ENCODE results near the gene SSTR1.
A peak's percentile ranks its signal among the peaks of the same experiment; 100 is the strongest.

SSTR1 gene

DNA sequence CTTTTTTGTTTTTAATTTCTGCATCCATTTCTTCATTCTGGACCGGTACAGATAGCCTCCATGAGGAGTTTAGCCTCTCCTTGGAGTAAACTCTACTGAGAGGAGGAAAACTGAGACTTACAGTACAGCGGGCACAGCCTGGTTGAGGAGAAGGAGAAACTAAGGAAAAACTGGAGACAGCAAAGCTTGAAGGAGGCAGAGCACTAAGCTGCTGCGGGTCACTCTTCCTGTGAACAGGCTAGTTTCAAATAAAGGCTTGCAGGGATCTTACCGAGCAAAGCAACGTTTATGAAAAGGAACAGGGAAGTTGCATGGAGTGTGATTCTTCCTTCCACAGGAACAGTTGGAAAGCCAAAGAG lies 348 bp upstream of the SSTR1 start:
- Histone ChIP-seq H3K27ac (no peak overlapping the region), H3K4me3 (peak overlapping the region; percentile 66)
- TF ChIP-seq, protein P1, sequence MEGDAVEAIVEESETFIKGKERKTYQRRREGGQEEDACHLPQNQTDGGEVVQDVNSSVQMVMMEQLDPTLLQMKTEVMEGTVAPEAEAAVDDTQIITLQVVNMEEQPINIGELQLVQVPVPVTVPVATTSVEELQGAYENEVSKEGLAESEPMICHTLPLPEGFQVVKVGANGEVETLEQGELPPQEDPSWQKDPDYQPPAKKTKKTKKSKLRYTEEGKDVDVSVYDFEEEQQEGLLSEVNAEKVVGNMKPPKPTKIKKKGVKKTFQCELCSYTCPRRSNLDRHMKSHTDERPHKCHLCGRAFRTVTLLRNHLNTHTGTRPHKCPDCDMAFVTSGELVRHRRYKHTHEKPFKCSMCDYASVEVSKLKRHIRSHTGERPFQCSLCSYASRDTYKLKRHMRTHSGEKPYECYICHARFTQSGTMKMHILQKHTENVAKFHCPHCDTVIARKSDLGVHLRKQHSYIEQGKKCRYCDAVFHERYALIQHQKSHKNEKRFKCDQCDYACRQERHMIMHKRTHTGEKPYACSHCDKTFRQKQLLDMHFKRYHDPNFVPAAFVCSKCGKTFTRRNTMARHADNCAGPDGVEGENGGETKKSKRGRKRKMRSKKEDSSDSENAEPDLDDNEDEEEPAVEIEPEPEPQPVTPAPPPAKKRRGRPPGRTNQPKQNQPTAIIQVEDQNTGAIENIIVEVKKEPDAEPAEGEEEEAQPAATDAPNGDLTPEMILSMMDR (IDR thresholded peaks at IDR 0.05): no peak
- DNase-seq (ENCODE audit: low spot score): no peak

DNA sequence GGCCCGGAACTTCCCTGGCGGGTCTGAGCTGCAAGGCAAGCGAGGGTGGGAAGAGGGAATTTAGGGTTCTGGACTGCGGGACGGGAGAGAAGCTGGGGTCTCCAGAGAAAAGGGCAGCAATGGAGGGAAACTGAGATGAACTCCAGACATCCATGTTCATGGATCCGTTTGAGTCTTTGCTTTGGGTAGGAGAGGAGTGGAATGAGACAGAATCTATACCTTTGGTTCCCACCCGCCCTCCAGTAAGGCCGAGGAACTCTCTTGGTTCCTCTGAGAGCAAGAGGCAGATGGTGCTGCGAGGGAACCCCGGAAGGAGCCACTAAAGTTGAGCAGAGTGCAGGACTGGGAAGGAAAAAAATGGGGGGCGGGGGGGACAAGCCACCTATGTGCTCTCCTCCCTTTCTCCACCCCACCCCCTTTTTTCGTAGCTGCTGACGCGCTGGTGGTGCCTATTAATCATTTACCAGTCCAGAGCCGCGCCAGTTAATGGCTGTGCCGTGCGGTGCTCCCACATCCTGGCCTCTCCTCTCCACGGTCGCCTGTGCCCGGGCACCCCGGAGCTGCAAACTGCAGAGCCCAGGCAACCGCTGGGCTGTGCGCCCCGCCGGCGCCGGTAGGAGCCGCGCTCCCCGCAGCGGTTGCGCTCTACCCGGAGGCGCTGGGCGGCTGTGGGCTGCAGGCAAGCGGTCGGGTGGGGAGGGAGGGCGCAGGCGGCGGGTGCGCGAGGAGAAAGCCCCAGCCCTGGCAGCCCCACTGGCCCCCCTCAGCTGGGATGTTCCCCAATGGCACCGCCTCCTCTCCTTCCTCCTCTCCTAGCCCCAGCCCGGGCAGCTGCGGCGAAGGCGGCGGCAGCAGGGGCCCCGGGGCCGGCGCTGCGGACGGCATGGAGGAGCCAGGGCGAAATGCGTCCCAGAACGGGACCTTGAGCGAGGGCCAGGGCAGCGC lies 1.2 kb downstream of the SSTR1 start:
- Histone ChIP-seq H3K27ac (no peak overlapping the region), H3K4me3 (peak overlapping the region; percentile 66)
- no peak for DNase-seq (ENCODE audit: low spot score)
- TF ChIP-seq, protein P1 (IDR thresholded peaks at IDR 0.05): no peak

DNA sequence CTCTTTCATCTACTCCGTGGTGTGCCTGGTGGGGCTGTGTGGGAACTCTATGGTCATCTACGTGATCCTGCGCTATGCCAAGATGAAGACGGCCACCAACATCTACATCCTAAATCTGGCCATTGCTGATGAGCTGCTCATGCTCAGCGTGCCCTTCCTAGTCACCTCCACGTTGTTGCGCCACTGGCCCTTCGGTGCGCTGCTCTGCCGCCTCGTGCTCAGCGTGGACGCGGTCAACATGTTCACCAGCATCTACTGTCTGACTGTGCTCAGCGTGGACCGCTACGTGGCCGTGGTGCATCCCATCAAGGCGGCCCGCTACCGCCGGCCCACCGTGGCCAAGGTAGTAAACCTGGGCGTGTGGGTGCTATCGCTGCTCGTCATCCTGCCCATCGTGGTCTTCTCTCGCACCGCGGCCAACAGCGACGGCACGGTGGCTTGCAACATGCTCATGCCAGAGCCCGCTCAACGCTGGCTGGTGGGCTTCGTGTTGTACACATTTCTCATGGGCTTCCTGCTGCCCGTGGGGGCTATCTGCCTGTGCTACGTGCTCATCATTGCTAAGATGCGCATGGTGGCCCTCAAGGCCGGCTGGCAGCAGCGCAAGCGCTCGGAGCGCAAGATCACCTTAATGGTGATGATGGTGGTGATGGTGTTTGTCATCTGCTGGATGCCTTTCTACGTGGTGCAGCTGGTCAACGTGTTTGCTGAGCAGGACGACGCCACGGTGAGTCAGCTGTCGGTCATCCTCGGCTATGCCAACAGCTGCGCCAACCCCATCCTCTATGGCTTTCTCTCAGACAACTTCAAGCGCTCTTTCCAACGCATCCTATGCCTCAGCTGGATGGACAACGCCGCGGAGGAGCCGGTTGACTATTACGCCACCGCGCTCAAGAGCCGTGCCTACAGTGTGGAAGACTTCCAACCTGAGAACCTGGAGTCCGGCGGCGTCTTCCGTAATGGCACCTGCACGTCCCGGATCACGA lies 2.2 kb downstream of the SSTR1 start:
- H3K27ac ChIP-seq: no peak overlapping the region
- TF ChIP-seq, protein P1 (IDR thresholded peaks at IDR 0.05): no peak

DNA sequence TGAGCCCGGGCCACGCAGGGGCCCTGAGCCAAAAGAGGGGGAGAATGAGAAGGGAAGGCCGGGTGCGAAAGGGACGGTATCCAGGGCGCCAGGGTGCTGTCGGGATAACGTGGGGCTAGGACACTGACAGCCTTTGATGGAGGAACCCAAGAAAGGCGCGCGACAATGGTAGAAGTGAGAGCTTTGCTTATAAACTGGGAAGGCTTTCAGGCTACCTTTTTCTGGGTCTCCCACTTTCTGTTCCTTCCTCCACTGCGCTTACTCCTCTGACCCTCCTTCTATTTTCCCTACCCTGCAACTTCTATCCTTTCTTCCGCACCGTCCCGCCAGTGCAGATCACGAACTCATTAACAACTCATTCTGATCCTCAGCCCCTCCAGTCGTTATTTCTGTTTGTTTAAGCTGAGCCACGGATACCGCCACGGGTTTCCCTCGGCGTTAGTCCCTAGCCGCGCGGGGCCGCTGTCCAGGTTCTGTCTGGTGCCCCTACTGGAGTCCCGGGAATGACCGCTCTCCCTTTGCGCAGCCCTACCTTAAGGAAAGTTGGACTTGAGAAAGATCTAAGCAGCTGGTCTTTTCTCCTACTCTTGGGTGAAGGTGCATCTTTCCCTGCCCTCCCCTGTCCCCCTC lies 3.0 kb downstream of the SSTR1 start:
- TF ChIP-seq, protein P1 (IDR thresholded peaks at IDR 0.05): no peak
- H3K4me3 ChIP-seq: peak overlapping the region; percentile 66
- DNase-seq (ENCODE audit: low spot score): no peak
- H3K27ac ChIP-seq: no peak overlapping the region

More for the DNA sequence above, 2.2 kb downstream of the SSTR1 start:
- no peak for DNase-seq (ENCODE audit: low spot score)
- H3K4me3 ChIP-seq: peak overlapping the region; percentile 66

DNA sequence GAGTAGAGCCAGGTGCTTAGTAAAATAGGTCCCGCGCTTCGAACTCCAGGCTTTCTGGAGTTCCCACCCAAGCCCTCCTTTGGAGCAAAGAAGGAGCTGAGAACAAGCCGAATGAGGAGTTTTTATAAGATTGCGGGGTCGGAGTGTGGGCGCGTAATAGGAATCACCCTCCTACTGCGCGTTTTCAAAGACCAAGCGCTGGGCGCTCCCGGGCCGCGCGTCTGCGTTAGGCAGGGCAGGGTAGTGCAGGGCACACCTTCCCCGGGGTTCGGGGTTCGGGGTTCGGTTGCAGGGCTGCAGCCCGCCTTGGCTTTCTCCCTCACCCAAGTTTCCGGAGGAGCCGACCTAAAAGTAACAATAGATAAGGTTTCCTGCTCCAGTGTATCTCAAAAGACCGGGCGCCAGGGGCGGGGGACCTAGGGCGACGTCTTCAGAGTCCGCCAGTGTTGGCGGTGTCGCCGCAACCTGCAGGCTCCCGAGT lies 3.6 kb downstream of the SSTR1 start:
- no peak for DNase-seq (ENCODE audit: low spot score)
- H3K4me3 ChIP-seq: peak overlapping the region; percentile 66

DNA sequence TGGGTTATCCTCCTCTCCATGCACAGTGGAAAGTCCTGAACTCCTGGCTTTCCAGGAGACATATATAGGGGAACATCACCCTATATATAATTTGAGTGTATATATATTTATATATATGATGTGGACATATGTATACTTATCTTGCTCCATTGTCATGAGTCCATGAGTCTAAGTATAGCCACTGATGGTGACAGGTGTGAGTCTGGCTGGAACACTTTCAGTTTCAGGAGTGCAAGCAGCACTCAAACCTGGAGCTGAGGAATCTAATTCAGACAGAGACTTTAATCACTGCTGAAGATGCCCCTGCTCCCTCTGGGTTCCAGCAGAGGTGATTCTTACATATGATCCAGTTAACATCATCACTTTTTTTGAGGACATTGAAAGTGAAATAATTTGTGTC lies 4.4 kb downstream of the SSTR1 start:
- DNase-seq (ENCODE audit: low spot score): no peak
- Histone ChIP-seq H3K4me3 (no peak overlapping the region), H3K27ac (no peak overlapping the region)
- TF ChIP-seq, protein P1 (IDR thresholded peaks at IDR 0.05): no peak

More for the DNA sequence above, 3.6 kb downstream of the SSTR1 start:
- TF ChIP-seq, protein P1 (IDR thresholded peaks at IDR 0.05): no peak
- no peak overlapping the region for H3K27ac ChIP-seq

Measured in coronary artery (tissue), 2 donors.